H1 (cell line): ENCODE data around the gene AP4B1. TPM values are rescaled to one million over a fixed set of nuclear protein-coding genes. Genes with fewer than 3 reads are reported as not detected.

Source experiments
- CTCF ChIA-PET: fragments of 300-600 bp; sonication (Branson Sonifier 250); formaldehyde crosslinking; loops from one replicate; lab custom pipeline; 2021; ENCODE audit not compliant: partially characterized antibody; lab: Charles Lee
- POLR2A ChIA-PET: fragments of 300-600 bp; sonication (Branson Sonifier 250); formaldehyde crosslinking; loops from one replicate; lab custom pipeline; 2021; ENCODE audit warnings: inconsistent platforms; ENCODE audit not compliant: partially characterized antibody; lab: Charles Lee
- DNase-seq, 2 experiments: peaks; one replicate each; pipeline versions ENCODE4 v3.0.0 to v3.0.0-alpha.2; 2010 to 2022; ENCODE audit warnings: low spot score in 2 of 2, low read depth in 1 of 2, mixed read lengths in 1 of 2
- FAIRE-seq: peaks from 2 replicates; lab custom pipeline; 2011; peaks lifted over from hg19 to GRCh38; lab: Jason Lieb, UNC
- H2AFZ ChIP-seq: 2 replicates; pipeline ENCODE4 v1.8.1; 2012; ENCODE audit warnings: low read length, inconsistent platforms
- H2AK5ac ChIP-seq: 2 replicates; pipeline ENCODE4 v1.6.1; 2013; ENCODE audit warnings: low read depth, low read length
- H2BK120ac ChIP-seq: replicated peaks from 2 replicates; pipeline ENCODE3; 2013; ENCODE audit warnings: low read depth, low read length, inconsistent platforms
- H2BK12ac ChIP-seq: 2 replicates; pipeline ENCODE4 v1.6.1; 2013; ENCODE audit warnings: low read depth, low read length
- H2BK15ac ChIP-seq: 2 replicates; pipeline ENCODE4 v1.6.1; 2013; ENCODE audit warnings: low read length
- H2BK20ac ChIP-seq: 2 replicates; pipeline ENCODE4 v1.6.1; 2013; ENCODE audit warnings: low read length
- H2BK5ac ChIP-seq: 2 replicates; pipeline ENCODE4 v1.6.1; 2013; ENCODE audit warnings: low read depth, low read length
- H3K14ac ChIP-seq: 2 replicates; pipeline ENCODE4 v1.6.1; 2013; ENCODE audit warnings: inconsistent platforms; ENCODE audit not compliant: insufficient read length
- H3K18ac ChIP-seq: 2 replicates; pipeline ENCODE4 v1.6.1; 2013; ENCODE audit warnings: low read length; ENCODE audit errors: extremely low read depth
- H3K23ac ChIP-seq: 2 replicates; pipeline ENCODE4 v1.6.1; 2013; ENCODE audit warnings: inconsistent platforms; ENCODE audit not compliant: insufficient read length
- H3K23me2 ChIP-seq: 2 replicates; pipeline ENCODE4 v1.6.1; 2013; ENCODE audit warnings: low read depth, low read length
- H3K27ac ChIP-seq: 2 replicates; pipeline ENCODE4 v1.6.1; 2011; ENCODE audit warnings: low read depth, low read length, inconsistent platforms
- H3K27me3 ChIP-seq, 4 experiments: replicated peaks in 1 of 4; 1 replicate in 1 of 4; 2 replicates in 3 of 4; pipeline versions ENCODE4 v1.6.1 to v1.8.1; 2011 to 2013; ENCODE audit warnings: low read length in 3 of 4, mild to moderate bottlenecking in 3 of 4, inconsistent platforms in 2 of 4, mixed read lengths in 2 of 4, moderate library complexity in 1 of 4; ENCODE audit not compliant: control insufficient read depth in 3 of 4, insufficient read depth in 3 of 4; ENCODE audit errors: extremely low read depth in 1 of 4
- H3K36me3 ChIP-seq, 4 experiments: 2 replicates each; pipeline versions ENCODE4 v1.6.1 to v1.8.1; 2011 to 2013; ENCODE audit warnings: mild to moderate bottlenecking in 4 of 4, low read length in 3 of 4, moderate library complexity in 2 of 4, control low read depth in 1 of 4, inconsistent platforms in 1 of 4; ENCODE audit not compliant: insufficient read depth in 4 of 4, control insufficient read depth in 2 of 4
- H3K4ac ChIP-seq: replicated peaks from 2 replicates; pipeline ENCODE3; 2013; ENCODE audit warnings: low read length, low read depth, mixed read lengths, inconsistent platforms; ENCODE audit not compliant: insufficient read length
- H3K4me1 ChIP-seq, 4 experiments: replicated peaks in 1 of 4; 1 replicate in 1 of 4; 2 replicates in 3 of 4; pipeline versions ENCODE4 v1.6.1 to v1.8.1; 2011 to 2013; ENCODE audit warnings: low read length in 3 of 4, inconsistent platforms in 2 of 4, mixed read lengths in 1 of 4; ENCODE audit not compliant: insufficient read depth in 4 of 4, control insufficient read depth in 3 of 4
- H3K4me2 ChIP-seq, 2 experiments: 2 replicates each; pipeline versions ENCODE4 v1.6.1 to v1.8.1; 2011 to 2013; ENCODE audit warnings: low read depth in 2 of 2, low read length in 2 of 2, control low read depth in 1 of 2, inconsistent platforms in 1 of 2, mild to moderate bottlenecking in 1 of 2; ENCODE audit not compliant: insufficient read depth in 1 of 2
- H3K4me3 ChIP-seq, 4 experiments: fragments of 200-600, 300-600 bp in 1 of 4; sonication (generic), shearing (Covaris generic), sonication (Bioruptor Twin) in 1 of 4; 2 replicates each; pipeline versions ENCODE4 v1.5.1 to v1.8.1; 2011 to 2016; ENCODE audit warnings: low read length in 4 of 4, low read depth in 3 of 4, control low read depth in 2 of 4, inconsistent platforms in 2 of 4, mild to moderate bottlenecking in 2 of 4, mixed read lengths in 1 of 4, moderate library complexity in 1 of 4; ENCODE audit not compliant: insufficient read depth in 2 of 4; ENCODE audit errors: extremely low read depth in 1 of 4
- H3K56ac ChIP-seq: replicated peaks from 2 replicates; pipeline ENCODE3; 2013; ENCODE audit warnings: low read depth, mild to moderate bottlenecking, mixed read lengths, low read length, inconsistent platforms; ENCODE audit not compliant: insufficient read length
- H3K79me1 ChIP-seq: 2 replicates; pipeline ENCODE4 v1.6.1; 2013; ENCODE audit warnings: low read depth, low read length, control low read depth
- H3K79me2 ChIP-seq, 2 experiments: 2 replicates each; pipeline versions ENCODE4 v1.6.1 to v1.8.1; 2012 to 2013; ENCODE audit warnings: low read length in 2 of 2, mild to moderate bottlenecking in 2 of 2, inconsistent platforms in 1 of 2; ENCODE audit not compliant: insufficient read depth in 2 of 2, control insufficient read depth in 1 of 2
- H3K9ac ChIP-seq, 4 experiments: replicated peaks in 1 of 4; 1 replicate in 1 of 4; 2 replicates in 3 of 4; pipeline versions ENCODE4 v1.6.1 to v1.8.1; 2011 to 2013; ENCODE audit warnings: low read depth in 3 of 4, low read length in 3 of 4, control low read depth in 2 of 4, mild to moderate bottlenecking in 2 of 4, moderate library complexity in 2 of 4, inconsistent platforms in 1 of 4; ENCODE audit errors: extremely low read depth in 1 of 4
- H3K9me3 ChIP-seq, 2 experiments: 2 replicates each; pipeline versions ENCODE4 v1.6.1 to v1.8.1; 2012 to 2013; ENCODE audit warnings: mild to moderate bottlenecking in 2 of 2, moderate library complexity in 2 of 2, control low read depth in 1 of 2, inconsistent platforms in 1 of 2, low read depth in 1 of 2, low read length in 1 of 2, mixed read lengths in 1 of 2; ENCODE audit not compliant: insufficient read depth in 2 of 2
- H4K20me1 ChIP-seq, 2 experiments: replicated peaks in 1 of 2; 2 replicates each; pipeline versions ENCODE3 to v1.8.1; 2011 to 2013; ENCODE audit warnings: inconsistent platforms in 2 of 2, low read length in 2 of 2, mild to moderate bottlenecking in 1 of 2; ENCODE audit not compliant: insufficient read depth in 2 of 2, control insufficient read depth in 1 of 2
- H4K5ac ChIP-seq: 2 replicates; pipeline ENCODE4 v1.6.1; 2013; ENCODE audit warnings: low read length, low read depth, mixed read lengths, inconsistent platforms; ENCODE audit not compliant: insufficient read length
- H4K8ac ChIP-seq: 2 replicates; pipeline ENCODE4 v1.8.0; 2013; ENCODE audit warnings: mild to moderate bottlenecking, moderate library complexity, low read length, inconsistent platforms; ENCODE audit not compliant: insufficient read depth; ENCODE audit errors: extremely low read depth
- H4K91ac ChIP-seq: replicated peaks from 2 replicates; pipeline ENCODE3; 2013; ENCODE audit warnings: low read length, mixed read lengths, inconsistent platforms; ENCODE audit not compliant: insufficient read length
- HDAC2 ChIP-seq, 2 experiments: fragments of 300-600 bp in 1 of 2; sonication (generic) in 1 of 2; IDR thresholded peaks; 2 replicates each; pipeline ENCODE4 v1.6.1; 2011 to 2012; ENCODE audit warnings: low read depth in 2 of 2, low read length in 2 of 2, mild to moderate bottlenecking in 2 of 2, moderate library complexity in 2 of 2, borderline replicate concordance in 1 of 2, inconsistent platforms in 1 of 2
- JUN ChIP-seq: IDR thresholded peaks from 2 replicates; pipeline ENCODE4 v1.6.1; 2011; ENCODE audit warnings: low read depth, mild to moderate bottlenecking, improper control_type of control experiment, low read length
- NRF1 ChIP-seq: IDR thresholded peaks from 2 replicates; pipeline ENCODE4 v1.6.1; 2011; ENCODE audit warnings: mild to moderate bottlenecking, low read depth, low read length, improper control_type of control experiment
- POLR2A ChIP-seq, 2 experiments: IDR thresholded peaks; 1 replicate in 1 of 2; 2 replicates in 1 of 2; pipeline ENCODE4 v1.6.1; 2011; ENCODE audit warnings: low read depth in 2 of 2, low read length in 2 of 2, mild to moderate bottlenecking in 2 of 2; ENCODE audit errors: control extremely low read depth in 1 of 2
- POU5F1 ChIP-seq: IDR thresholded peaks from 2 replicates; pipeline ENCODE4 v1.6.1; 2011; ENCODE audit warnings: low read depth, mild to moderate bottlenecking, low read length, moderate library complexity
- RBBP5 ChIP-seq: IDR thresholded peaks from 2 replicates; pipeline ENCODE4 v1.7.1; 2012; ENCODE audit warnings: low read depth, mild to moderate bottlenecking, inconsistent platforms, low read length, moderate library complexity, borderline replicate concordance
- RXRA ChIP-seq: IDR thresholded peaks from 2 replicates; pipeline ENCODE4 v1.6.1; 2011; ENCODE audit warnings: low read depth, mild to moderate bottlenecking, low read length, moderate library complexity; ENCODE audit not compliant: insufficient read depth
- SIN3A ChIP-seq, 2 experiments: IDR thresholded peaks in 1 of 2; conservative IDR thresholded peaks in 1 of 2; 2 replicates each; pipeline ENCODE4 v1.6.1; 2011 to 2012; ENCODE audit warnings: low read length in 2 of 2, improper control_type of control experiment in 1 of 2, low read depth in 1 of 2, mild to moderate bottlenecking in 1 of 2
- SIX5 ChIP-seq: IDR thresholded peaks from 2 replicates; pipeline ENCODE4 v1.6.1; 2011; ENCODE audit warnings: mild to moderate bottlenecking, low read depth, low read length
- SP4 ChIP-seq: IDR thresholded peaks from 2 replicates; pipeline ENCODE4 v1.6.1; 2012; ENCODE audit warnings: low read length, inconsistent platforms
- SUZ12 ChIP-seq: fragments of 200-600 bp; sonication (generic); IDR thresholded peaks from 2 replicates; pipeline ENCODE4 v1.6.1; 2012; ENCODE audit warnings: mild to moderate bottlenecking, inconsistent platforms, low read length, moderate library complexity, mixed read lengths
- TAF7 ChIP-seq: optimal IDR thresholded peaks from 2 replicates; pipeline ENCODE3; 2011; ENCODE audit warnings: low read depth, mild to moderate bottlenecking, inconsistent platforms, low read length, moderate library complexity, borderline replicate concordance
- TBP ChIP-seq: IDR thresholded peaks from 2 replicates; pipeline ENCODE4 v1.6.1; 2011; ENCODE audit warnings: low read depth, low read length, improper control_type of control experiment
- TCF12 ChIP-seq: IDR thresholded peaks from 2 replicates; pipeline ENCODE4 v1.6.1; 2011; ENCODE audit warnings: low read depth, mild to moderate bottlenecking, low read length
- YY1 ChIP-seq: IDR thresholded peaks from 2 replicates; pipeline ENCODE4 v1.6.1; 2011; ENCODE audit warnings: low read depth, mild to moderate bottlenecking, low read length
- WGBS, 2 experiments: shearing (Covaris generic) in 1 of 2; methylation state at CpG; one replicate each; pipeline versions ENCODE4 v1.1.6 to v1.1.7; 2013 to 2015; ENCODE audit warnings: low lambda C conversion rate in 2 of 2, mixed read lengths in 2 of 2, inconsistent platforms in 1 of 2, low coverage in 1 of 2, missing lambda C conversion rate in 1 of 2; ENCODE audit not compliant: insufficient replicate concordance in 2 of 2, insufficient coverage in 1 of 2, insufficient read length in 1 of 2; ENCODE audit errors: extremely low coverage in 1 of 2, missing lambda C conversion rate in 1 of 2; 5-methylcytosine and 5-hydroxymethylcytosine counted together
- polyA plus RNA-seq, 7 experiments: library from polyadenylated mRNA; depleted of rRNA in 3 of 7; stranded (reverse) in 5 of 7; unstranded in 2 of 7; fragments of >200 nt in 5 of 7; fragments of 200-250 nt in 2 of 7; gene quantifications; 1 replicate in 5 of 7; 2 replicates in 1 of 7; 4 replicates in 1 of 7; pipeline versions ENCODE4 v1.2.1 to v1.2.3, GENCODE V29; 2011 to 2013; ENCODE audit warnings: missing spikeins in 2 of 7, mixed read lengths in 2 of 7
- total RNA-seq: library from RNA; stranded (reverse); fragmentation: NEBNext Ultra II Directional; extraction: Animal tissue kit (Norgen Biotek cat#: 25700); gene quantifications from 2 replicates; pipeline ENCODE4 v1.2.1, GENCODE V29; 2021

Gene AP4B1
- total and polyA plus RNA-seq, 2 of the 8 experiments (the other 6 are each of a cell fraction or from before 2014, with no cell fraction given) = 8.9 to 9.0 TPM

DNA sequence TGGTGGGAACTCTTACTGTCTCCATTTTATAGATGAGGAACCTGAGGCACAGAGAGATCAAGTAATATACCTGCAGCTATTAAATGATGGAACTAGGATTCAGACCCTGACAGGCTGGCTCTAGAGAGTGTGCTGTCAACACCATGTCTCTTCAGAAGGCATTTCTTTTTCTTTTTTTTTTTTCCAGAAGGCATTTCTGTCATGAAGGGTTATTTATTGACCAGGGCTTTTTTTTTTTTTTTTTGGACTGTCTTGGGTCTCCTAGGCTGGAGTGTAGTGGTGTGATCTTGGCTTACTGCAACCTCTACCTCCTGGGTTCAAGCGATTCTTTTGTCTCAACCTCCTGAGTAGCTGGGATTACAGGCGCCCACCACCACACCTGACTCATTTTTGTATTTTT lies 47.1 kb upstream of the AP4B1 start:
- Histone ChIP-seq H3K23me2 (no peaks in the 10 kb centered on the region), H3K36me3 (peaks cover 0 to 13% (median 4%) of the 10 kb centered on the region in 4 experiments; a peak in 5 of 8 replicates), H3K56ac (no peak overlapping the region), H3K27me3 (no peaks in the 10 kb centered on the region), H3K9ac (no peak overlapping the region), H2BK12ac (no peak overlapping the region), H4K20me1 (no peaks in the 10 kb centered on the region), H4K91ac (no peak overlapping the region), H3K79me2 (peaks cover 0 to 12% of the 10 kb centered on the region in 2 experiments; a peak in 1 of 4 replicates), H2BK20ac (no peak overlapping the region), H2AK5ac (no peak overlapping the region), H3K79me1 (no peaks in the 10 kb centered on the region), H2AFZ (no peak overlapping the region), H2BK5ac (no peak overlapping the region), H3K4me3 (no peak overlapping the region), H2BK120ac (no peak overlapping the region), H3K14ac (no peak overlapping the region), H4K8ac (no peak overlapping the region), H3K27ac (no peak overlapping the region), H4K5ac (no peak overlapping the region), H3K18ac (no peak overlapping the region), H3K4ac (no peak overlapping the region), H3K9me3 (no peaks in the 10 kb centered on the region), H3K23ac (no peak overlapping the region), H3K4me2 (no peak overlapping the region), H2BK15ac (no peak overlapping the region), H3K4me1 (no peaks in the 10 kb centered on the region)
- FAIRE-seq (no peak), DNase-seq (no peak)
- POLR2A ChIA-PET = interaction anchor here (0.6 to 1.5 kb wide), 2 partner anchors 13 to 14 kb away, joined by 4 read pairs; no protein-coding TSS in a partner anchor
- CTCF ChIA-PET = interaction anchor here (0.6 to 9.3 kb wide), 5 partner anchors 11 to 83 kb away, joined by 3 to 31 read pairs (median 3); no protein-coding TSS in a partner anchor
- 83% methylated on average over 2 of the region's 2 CpGs; no CpG with 5 or more reads in 1 of the 2 experiments for WGBS, 2 experiments
- no peak for TF ChIP-seq TCF12
- no peak for TF ChIP-seq NRF1
- TF ChIP-seq SIN3A (conservative IDR thresholded peaks at IDR 0.05 in 1 of 2, IDR thresholded peaks at IDR 0.05 in 1 of 2; ENCODE audit: low read depth in 1 of 2, low read length in 2 of 2) = no peak
- TF ChIP-seq POU5F1 = no peak
- TF ChIP-seq POLR2A (IDR thresholded peaks at IDR 0.05; ENCODE audit: control extremely low read depth in 1 of 2, low read depth in 2 of 2, low read length in 2 of 2) = no peak
- no peak for TF ChIP-seq TAF7
- no peak for TF ChIP-seq RBBP5
- no peak for TF ChIP-seq HDAC2 (IDR thresholded peaks at IDR 0.05; ENCODE audit: borderline replicate concordance in 1 of 2, low read depth in 2 of 2, low read length in 2 of 2)
- no peak for TF ChIP-seq RXRA
- no peak for TF ChIP-seq YY1
- no peak for TF ChIP-seq SIX5
- TF ChIP-seq SP4 = no peak
- no peak for TF ChIP-seq SUZ12
- no peak for TF ChIP-seq JUN
- TF ChIP-seq TBP = no peak
